GM21576 (cell line): ENCODE results near the gene ATP13A1.
A peak's percentile ranks its signal among the peaks of the same experiment; 100 is the strongest.
"Not testable (repeated sequence)": the region's sequence is repeated elsewhere in the genome, so short reads cannot be mapped to it uniquely, and the experiment has no call there.

ENCODE experiments used
- ATAC-seq: cut with Tn5 transposase; IDR thresholded peaks from one replicate; pipeline ENCODE4 v1.9.1; 2021; ENCODE audit warnings: mild to moderate bottlenecking, moderate library complexity; ENCODE audit not compliant: unreplicated experiment

Gene ATP13A1

GRCh38 chr19:19665420-19665948 is 2.0 kb upstream of the ATP13A1 start:
- not testable (repeated sequence) for ATAC-seq

DNA sequence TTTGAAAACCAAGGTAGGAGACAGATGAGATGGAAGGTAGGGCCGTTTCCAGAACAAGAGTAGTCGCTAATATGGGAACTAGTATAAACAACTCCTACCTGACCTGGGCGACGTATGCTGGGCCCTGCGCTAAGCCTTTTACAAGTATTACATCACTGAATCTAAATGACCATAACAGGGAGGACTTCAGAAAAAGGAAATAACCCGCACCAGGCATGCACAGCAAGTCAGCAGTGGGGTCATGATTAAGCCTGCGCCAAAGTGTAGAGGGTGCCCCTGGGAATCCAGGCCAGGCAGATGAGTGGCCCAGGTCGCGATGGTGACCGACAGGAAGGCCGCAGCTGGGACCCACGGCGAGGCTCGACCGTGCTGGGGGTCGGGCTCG is 613 bp downstream of the ATP13A1 start:
- ATAC-seq = no peak

- no peak for ATAC-seq
Observed at GRCh38 chr19:19662344-19662743, 1.1 kb downstream of the ATP13A1 start.

- ATAC-seq = peak; percentile 39
Observed at GRCh38 chr19:19661675-19662251, 1.7 kb downstream of the ATP13A1 start.

- no peak for ATAC-seq
Observed at GRCh38 chr19:19661141-19661674, 2.3 kb downstream of the ATP13A1 start.

DNA sequence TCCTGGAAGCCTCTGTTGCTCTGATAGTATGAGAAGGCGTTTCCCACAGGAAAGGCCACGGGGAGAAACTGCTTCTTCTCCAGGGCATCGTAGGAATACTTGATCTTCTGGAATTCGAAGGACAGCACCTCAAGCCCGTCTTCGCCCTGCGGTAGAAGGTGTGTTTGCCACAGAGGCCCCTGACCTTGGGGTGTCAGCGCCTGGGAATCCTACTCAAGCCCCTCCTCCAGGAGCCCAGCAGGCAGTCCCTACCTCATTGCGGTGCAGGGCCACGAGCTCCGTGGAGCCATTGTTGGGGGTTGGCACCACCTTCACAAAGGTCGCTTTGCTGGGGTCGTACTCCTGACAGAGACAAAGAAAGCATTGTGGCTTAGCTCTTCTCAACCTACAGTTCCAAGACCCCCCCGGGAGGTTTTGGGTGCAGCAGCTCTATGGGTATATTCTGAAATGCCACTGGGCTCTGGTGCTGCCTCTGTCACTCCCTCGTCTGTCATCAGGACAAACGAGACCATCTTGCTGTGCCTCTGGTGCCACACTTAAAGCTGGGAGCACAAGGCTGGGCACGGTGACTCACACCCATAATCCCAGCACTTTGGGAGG is 3.7 kb downstream of the ATP13A1 start:
- ATAC-seq = no peak

DNA sequence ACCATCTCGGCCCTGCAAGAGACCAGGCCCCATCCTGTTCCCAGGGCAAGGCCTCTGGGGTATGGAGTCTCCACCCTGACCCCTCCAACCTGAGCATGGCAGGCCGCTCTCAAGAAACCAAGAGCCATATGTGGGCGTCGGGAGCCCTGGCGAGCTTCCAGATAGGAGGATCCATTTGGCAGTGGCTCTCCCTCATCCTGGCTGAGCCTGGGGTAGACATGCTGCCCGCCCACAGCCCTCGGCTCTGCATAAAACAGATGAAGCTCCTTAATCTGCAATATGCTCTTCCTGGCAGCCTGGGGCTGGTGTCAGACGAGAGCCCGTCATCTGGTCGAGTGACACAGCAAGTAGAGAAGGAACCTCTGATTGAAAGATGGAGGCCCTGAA is 6.1 kb downstream of the ATP13A1 start:
- ATAC-seq = no peak

DNA sequence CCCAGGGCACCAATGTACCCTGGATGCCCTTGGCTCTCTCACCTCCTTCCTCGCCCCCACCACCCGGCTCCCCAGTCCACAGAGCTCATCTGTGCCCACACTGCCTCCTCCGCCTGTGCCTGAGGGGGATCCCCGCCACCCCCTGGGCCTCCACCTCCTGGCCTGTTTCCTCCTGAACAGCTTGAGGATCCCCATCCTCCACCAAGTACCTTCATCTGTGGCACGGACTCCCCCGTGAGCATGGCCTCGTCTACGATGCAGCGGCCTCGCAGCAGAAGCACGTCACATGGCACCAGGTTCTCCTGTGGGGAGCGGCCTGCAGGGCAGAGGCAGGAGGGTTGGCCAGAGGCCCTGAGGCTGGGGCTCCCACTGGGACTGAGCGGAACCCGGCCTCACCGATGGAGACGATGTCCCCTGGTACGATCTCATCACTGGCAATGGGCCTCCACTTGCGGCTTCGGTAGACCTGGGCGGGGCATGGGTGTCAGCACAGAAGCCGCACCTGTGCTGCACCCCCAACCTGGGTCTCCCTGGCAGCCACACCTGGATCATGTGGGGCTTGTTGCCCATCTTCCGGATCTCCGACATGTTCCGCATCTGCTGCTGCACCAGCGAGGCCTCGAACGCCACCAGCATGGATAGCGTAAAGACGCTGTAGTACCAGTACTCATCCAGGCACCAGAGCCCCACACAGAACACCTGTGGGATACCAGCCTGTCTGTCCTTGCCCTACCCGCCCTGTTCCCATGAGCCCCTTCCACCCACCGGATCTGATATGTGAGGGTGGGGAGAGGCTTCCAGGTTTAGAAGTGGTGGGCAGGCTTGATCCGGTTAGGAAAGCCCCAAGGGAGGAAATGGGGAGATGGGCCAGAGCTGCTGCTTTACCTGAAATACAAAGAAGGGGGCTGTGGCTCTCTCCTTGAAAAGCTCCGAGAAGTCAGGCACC is 6.8 kb downstream of the ATP13A1 start:
- no peak for ATAC-seq

DNA sequence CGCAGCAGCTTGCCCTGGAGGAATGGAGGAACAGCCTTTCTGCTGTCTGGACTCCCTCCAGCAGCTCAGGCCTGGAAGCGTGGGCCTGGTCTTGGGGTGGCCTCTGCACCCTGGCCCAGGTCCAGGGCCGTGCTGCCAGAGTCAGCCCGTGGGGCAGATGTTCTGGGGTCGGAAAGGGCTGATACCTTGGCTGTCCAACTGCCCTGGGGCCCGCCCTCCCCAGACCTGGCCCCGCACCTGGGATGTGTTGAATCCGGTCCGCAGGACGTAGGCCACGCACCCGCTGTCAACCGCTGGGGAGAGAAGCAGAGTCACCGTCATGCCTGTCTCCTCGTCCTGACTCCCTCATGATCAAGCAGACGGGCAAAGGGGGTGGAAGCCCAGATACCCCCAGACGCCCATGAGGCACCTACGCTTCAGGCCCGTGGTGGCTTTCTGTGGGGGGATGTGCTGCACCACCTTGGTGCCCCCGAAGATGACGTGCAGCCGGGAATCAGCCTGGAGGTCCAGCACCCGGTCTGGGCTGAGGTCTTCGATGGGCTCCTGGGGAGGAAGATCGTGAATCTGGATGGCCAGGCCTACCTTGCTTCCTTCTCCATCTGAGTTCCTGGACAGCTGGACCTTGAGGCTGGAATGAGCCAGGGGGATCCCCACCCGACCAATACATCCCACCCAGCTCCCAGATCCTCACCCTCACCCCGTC is 7.7 kb downstream of the ATP13A1 start:
- no peak for ATAC-seq

- ATAC-seq = no peak
Observed at GRCh38 chr19:19655051-19655594, 8.4 kb downstream of the ATP13A1 start.

DNA sequence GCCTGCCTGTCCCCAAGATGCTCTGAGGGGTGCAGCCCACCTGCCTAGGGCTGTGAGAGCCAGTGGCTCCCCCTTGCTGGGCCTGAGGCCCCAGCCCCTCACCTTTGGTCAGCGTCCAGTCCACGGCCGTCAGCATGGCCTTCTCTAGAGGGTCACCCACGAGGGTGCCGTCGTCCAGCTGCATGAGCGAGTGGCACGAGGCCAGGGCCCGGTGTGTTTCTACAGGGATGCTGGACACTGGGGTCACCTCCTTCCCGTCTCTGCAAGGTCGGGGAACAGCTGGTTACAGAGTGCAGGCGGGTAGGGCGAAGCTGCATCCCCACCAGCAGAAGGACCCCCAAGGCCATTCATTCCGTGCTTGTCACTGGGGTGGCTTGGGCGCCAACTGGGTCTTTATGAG is 9.0 kb downstream of the ATP13A1 start:
- no peak for ATAC-seq

- no peak for ATAC-seq
Observed at GRCh38 chr19:19653597-19654147, 9.8 kb downstream of the ATP13A1 start.

GRCh38 chr19:19652482-19653295 is 10.8 kb downstream of the ATP13A1 start:
- ATAC-seq = no peak

DNA sequence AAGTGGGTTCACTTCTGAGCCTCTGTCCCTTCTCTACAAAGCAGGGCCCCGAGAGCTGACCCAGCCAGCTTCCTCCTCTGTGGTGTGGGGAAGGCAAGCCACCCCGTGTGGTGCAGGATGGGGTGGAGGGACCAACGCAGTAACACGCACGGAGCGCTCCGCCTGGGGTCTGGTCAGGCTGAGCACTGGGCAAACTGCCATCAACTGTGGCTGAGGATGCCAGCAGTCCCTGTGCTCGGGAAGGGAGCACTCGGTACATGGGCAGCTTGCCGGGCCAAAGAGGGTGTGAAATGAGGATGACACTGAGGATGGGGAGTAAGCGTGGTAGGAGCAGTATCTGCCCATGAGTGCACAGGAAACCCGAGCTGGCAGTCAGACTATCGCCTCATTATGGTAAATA is 12.4 kb downstream of the ATP13A1 start:
- no peak for ATAC-seq

GRCh38 chr19:19650331-19650730 is 13.1 kb downstream of the ATP13A1 start:
- no peak for ATAC-seq

DNA sequence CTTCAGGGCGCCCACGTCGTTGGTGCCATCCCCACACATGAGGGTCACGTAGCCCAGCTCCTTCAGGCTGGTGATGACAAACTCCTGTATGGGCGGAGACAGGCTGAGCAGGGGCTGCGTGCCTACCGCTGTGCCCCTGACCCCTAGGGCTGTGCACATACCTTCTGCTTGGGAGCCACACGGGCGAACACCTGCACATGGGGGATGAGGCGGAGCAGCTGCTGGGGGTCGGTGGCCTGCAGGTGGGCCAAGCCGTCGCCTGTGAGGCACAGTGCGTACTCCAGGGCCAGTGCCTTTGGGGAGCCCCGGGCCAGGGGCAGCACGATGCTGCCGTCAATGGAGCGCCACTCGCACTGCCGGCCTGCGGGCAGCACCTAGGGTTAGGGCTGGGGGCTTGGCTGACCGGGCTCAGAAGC is 13.9 kb downstream of the ATP13A1 start:
- ATAC-seq = no peak

DNA sequence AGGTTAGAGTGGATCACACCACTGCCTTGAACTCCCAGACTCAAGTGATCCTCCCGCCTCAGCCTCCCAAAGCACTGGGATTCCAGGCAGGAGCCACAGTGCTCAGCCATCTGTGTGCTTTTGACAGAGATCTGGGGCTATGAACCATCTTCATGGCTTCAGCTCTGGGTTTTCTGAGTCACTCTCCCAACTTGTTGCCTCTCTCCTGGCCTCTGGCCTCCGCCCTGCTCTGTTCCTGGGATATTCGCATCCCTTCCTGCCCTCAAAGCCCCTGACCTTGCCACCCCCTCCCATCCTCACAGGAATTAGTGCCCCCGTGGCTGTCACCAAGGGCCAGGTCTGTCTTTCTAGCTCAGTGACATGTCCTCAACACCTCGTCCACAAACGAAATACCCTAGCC is 14.3 kb downstream of the ATP13A1 start:
- no peak for ATAC-seq

GRCh38 chr19:19647037-19647835 is 16.2 kb downstream of the ATP13A1 start:
- ATAC-seq = no peak
